Loucy (cell line): ENCODE data around the gene MCM8.

ENCODE experiments used
- EZH2phosphoT487 ChIP-seq: fragments of 200-600 bp; IDR thresholded peaks from 2 replicates; pipeline ENCODE4 v1.6.1; 2018; ENCODE audit warnings: antibody characterized with exemption, mild to moderate bottlenecking, moderate library complexity, borderline replicate concordance
- TF ChIP-seq, protein P1 (sequence below): fragments of 200-600 bp; sonication (generic); conservative IDR thresholded peaks from 2 replicates; pipeline ENCODE4 v1.5.1; 2014; ENCODE audit warnings: mild to moderate bottlenecking, antibody characterized with exemption, low read length

DNA sequence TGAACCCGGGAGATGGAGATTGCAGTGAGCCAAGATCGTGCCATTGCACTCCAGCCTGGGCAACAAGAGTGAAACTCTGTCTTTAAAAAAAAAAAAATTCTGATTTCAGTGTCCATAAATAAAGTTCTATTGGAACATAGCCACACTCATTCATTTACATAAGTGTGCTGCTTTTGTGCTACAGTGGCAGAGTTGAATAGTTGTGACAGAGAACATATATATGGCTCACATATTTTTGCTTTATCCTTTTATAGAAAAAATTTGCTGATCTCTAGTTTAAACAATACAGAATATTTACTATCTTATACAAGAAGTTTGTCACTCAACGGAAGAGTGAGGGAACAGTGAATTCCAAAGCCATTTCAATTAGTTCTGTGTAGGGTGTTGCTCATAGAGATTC lies 18.0 kb downstream of the MCM8 start:
- TF ChIP-seq, protein P1, sequence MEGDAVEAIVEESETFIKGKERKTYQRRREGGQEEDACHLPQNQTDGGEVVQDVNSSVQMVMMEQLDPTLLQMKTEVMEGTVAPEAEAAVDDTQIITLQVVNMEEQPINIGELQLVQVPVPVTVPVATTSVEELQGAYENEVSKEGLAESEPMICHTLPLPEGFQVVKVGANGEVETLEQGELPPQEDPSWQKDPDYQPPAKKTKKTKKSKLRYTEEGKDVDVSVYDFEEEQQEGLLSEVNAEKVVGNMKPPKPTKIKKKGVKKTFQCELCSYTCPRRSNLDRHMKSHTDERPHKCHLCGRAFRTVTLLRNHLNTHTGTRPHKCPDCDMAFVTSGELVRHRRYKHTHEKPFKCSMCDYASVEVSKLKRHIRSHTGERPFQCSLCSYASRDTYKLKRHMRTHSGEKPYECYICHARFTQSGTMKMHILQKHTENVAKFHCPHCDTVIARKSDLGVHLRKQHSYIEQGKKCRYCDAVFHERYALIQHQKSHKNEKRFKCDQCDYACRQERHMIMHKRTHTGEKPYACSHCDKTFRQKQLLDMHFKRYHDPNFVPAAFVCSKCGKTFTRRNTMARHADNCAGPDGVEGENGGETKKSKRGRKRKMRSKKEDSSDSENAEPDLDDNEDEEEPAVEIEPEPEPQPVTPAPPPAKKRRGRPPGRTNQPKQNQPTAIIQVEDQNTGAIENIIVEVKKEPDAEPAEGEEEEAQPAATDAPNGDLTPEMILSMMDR, result no peak
- TF ChIP-seq EZH2phosphoT487, result no peak
